GM18873 (cell line): ENCODE results near the gene FBXL17.
"Not testable (repeated sequence)": the region's sequence is repeated elsewhere in the genome, so short reads cannot be mapped to it uniquely, and the experiment has no call there.

Experiments used
- ATAC-seq: cut with Tn5 transposase; IDR thresholded peaks from one replicate; pipeline ENCODE4 v1.9.1; 2021; ENCODE audit warnings: mild to moderate bottlenecking, moderate library complexity, moderate number of reproducible peaks; ENCODE audit not compliant: unreplicated experiment, low FRiP score

The FBXL17 gene

DNA sequence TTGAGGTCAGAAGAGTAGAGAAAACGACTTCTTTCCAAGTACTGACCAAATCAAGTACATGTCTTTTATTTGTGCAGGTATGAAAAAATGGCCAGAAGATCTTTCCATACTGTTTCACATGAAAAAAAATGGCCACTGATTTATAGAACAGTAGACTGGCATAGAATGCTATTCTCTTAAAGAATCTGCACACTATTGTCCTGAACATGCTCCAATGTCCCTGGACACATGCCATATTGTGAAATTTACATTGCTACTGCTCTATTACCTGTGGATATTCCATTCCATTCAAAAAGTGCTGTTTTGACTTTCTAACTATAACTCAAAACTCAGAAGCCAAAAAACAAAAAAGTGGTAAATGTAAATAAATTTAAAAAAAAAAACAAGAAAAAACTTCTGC lies 60.6 kb downstream of the FBXL17 start:
- ATAC-seq: no peak

GRCh38 chr5:108320231-108320630 lies 61.7 kb downstream of the FBXL17 start:
- ATAC-seq: no peak

DNA sequence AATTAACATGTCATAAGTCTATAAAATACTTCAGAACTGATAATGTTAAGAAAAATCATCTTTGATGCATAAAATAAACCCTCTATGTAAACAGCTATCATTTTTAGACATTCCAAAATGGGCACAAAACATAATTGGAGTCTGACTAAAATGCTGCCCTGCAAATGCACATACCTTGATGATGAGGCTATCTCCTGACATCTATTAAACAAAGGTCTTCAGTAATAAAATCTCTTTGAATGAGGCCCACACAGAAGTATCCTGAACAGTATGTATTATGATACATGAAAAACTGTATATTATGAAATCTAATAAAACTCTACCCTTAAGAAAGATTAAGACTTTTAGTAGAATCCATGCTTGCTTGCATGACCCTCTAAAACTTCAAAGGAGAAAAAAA lies 66.1 kb downstream of the FBXL17 start:
- no peak for ATAC-seq

DNA sequence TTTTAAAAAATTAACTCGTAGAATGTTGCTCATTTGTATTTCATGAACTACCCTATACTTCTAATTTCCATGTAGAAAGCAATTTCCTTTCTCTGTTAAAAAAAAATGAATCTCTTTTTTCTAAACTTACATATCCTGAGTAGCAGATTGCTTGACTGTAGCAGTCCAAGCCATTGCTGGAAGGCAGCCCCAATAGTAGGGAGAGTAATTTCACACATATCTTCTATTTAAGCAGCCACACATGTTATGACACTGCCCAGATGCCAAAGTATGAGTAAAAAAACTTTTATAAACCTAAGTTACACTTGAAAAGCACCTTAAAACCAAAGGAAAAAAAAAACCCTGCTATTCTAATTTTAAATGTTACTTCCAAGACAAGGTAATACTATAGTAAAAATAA lies 69.6 kb downstream of the FBXL17 start:
- ATAC-seq: no peak

DNA sequence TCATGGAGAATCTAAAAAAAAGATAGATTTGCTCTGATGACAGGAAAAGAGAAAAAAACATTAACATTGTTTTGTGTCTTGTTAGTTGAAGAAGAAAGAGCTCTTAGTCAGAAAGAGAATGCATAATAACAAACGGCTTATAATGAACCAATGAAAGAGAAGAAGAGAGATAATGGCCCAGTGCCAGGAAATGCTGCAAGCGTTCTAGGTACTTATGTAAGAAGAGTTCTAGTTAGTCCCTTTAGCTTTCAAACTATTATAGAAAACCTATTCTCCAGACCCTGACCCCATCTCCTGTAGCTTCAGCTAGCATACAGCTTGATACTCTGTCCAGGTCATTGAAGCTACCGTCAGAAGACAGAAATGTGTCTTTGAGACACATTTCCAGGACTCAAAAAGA lies 70.2 kb downstream of the FBXL17 start:
- ATAC-seq: no peak

GRCh38 chr5:108303611-108304010 lies 78.3 kb downstream of the FBXL17 start:
- no peak for ATAC-seq

DNA sequence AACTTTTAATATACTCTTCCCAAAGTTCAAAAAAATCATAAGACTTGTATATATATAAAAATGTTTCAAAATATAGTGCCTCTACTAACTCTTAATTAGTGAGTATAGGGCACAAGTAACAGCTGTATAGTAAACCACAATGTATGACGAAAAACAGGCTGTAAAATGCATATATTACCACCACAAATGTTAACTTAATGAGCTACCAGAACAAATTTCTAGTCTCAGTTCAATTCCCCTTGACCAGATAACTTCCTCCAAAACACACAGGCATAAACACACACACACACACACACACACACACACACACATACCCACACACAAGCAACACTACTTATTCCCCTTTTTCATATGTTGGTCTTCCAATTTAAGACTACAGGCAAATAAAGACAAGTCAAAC lies 78.8 kb downstream of the FBXL17 start:
- ATAC-seq: no peak

DNA sequence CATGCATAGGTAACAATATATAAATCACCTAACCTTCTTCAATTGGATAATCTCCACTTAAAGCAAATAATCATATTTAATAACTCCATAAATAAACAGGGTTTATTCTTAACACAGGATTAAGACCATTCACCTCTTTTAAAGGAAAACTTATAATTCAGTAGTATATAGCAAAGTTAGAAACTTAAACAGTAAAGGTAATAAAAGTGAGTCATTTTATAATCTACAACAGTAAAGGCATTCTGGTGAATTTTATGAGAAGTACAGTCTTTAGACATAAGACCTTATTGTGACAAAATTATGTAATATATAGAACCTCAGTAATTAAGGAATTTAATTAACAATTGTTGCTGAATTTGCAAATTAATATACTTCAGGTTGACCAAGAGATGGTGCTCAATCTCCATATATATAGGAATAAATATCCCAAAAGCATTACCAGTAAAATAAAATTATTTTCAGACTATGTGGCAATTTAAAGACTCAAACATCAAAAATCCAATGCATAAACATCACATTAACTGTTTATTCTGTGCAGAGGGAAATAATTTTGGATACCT lies 84.8 kb downstream of the FBXL17 start:
- no peak for ATAC-seq

GRCh38 chr5:108295578-108296368 lies 86.1 kb downstream of the FBXL17 start:
- ATAC-seq: no peak

- ATAC-seq: no peak
Observed at GRCh38 chr5:108280960-108281569, 100.8 kb downstream of the FBXL17 start.

DNA sequence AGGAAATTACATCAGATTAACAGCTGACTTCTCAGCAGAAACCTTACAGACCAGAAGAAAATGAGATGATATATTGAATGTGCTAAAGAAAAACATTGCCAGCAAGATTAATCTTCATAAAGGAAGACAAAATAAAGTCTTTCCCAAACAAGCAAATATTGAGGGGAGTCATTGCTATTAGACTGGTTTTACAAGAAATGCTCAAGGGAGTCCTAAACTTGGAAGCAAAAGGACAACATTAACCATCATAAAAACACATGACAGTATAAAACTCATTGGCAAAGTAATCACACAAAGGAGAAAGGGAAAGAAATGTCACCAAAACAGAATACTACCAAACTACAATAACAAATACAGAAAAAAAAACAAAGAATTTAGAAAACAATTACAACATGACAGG lies 101.7 kb downstream of the FBXL17 start:
- no peak for ATAC-seq

GRCh38 chr5:108278285-108279240 lies 103.3 kb downstream of the FBXL17 start:
- no peak for ATAC-seq

DNA sequence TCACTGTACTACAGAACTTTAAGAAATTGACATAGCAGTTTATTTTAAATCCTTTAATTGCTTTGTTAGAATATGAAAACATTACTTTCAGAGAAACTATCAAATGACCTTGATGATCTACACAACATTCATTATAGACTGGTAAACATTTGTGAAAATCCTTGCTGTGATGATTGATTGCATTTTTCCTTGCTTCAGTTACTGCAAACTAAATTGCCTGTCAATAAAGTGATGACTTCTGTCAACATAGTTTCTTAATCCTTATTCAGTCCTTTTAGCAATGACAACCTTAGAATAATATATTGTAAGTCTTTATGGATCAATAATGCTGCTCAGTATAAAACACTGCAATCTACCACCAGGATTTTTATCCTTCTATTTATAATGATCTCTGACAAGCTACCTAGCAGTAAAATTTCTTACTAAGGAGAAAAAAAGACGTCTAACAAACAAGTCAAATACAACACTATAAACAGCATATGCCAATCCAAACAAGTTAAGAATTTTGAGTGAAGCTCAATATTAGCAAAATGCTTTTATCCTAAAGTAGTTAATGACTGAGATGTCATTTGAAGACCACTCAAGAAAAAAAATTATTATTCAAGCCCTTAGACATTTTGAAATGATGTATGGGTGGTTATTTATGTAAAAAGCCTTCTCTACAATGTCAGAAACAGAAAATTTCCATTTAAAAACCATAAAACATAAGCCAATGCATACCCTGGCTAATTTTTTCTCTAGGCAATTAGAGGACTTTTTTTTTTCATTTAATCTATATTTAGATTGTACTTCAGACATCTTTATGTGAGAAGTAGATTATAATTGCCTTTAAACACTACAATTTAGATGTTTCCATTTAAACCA lies 105.5 kb downstream of the FBXL17 start:
- no peak for ATAC-seq

DNA sequence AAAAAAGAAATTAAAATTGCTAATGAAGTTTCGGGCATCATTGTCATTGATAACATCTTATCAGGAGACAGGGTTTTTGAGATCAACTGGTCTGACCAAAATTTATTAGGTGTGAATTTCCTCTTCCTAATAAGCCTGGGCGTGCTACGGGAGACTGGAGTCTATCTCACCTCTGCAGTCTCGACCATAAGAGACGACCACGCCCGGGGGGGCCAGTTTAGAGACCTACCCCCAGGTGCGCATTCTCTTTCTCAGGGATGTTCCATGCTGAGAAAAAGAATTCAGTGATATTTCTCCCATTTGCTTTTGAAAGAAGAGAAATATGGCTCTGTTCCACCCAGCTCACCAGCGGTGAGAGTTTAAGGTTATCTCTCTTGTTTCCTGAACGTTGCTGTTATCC lies 107.8 kb downstream of the FBXL17 start:
- not testable (repeated sequence) for ATAC-seq

- no peak for ATAC-seq
Observed at GRCh38 chr5:108271127-108271526, 110.8 kb downstream of the FBXL17 start.

DNA sequence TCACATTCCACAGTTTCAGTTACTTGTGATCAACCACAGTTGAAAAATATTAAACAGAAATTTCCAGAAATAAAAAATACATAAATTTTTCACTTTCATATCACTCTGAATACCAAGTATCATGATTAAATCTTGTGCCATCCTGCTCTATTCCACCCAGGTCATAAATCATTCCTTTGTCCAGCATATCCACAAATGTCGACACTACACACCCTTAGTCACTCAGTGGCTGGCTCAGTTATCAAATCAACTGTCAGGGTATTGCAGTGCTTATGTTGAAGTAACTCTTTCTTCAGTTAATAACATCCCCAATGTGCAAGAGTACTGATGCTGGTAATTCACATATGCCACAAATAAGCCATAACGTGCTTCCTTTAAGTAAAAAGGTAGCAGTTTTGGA lies 115.7 kb downstream of the FBXL17 start:
- no peak for ATAC-seq

- no peak for ATAC-seq
Observed at GRCh38 chr5:108264533-108264932, 117.4 kb downstream of the FBXL17 start.

- no peak for ATAC-seq
Observed at GRCh38 chr5:108263338-108263737, 118.6 kb downstream of the FBXL17 start.

- no peak for ATAC-seq
Observed at GRCh38 chr5:108260858-108261170, 121.1 kb downstream of the FBXL17 start.
